Astrocyte of the cerebellum (primary cell): ENCODE results near the gene HYAL1.
A peak's percentile ranks its signal among the peaks of the same experiment; 100 is the strongest.

ENCODE experiments used
- DNase-seq: peaks from one replicate; pipeline ENCODE4 v3.0.0-alpha.2; 2011; ENCODE audit warnings: low read depth
- H3K4me3 ChIP-seq: 2 replicates; pipeline ENCODE4 v1.5.1; 2011; ENCODE audit warnings: mild to moderate bottlenecking, low read depth, low read length, moderate library complexity
- CTCF ChIP-seq: IDR thresholded peaks from 2 replicates; pipeline ENCODE4 v1.5.1; 2012; ENCODE audit warnings: low read length, low read depth, moderate library complexity, mild to moderate bottlenecking; ENCODE audit errors: missing control alignments
- in situ Hi-C: cut with HindIII; loops from 2 replicates; pipeline ENCODE4 v1.10.0; 2017; ENCODE audit warnings: low sequenced_read_pairs

Gene HYAL1

DNA sequence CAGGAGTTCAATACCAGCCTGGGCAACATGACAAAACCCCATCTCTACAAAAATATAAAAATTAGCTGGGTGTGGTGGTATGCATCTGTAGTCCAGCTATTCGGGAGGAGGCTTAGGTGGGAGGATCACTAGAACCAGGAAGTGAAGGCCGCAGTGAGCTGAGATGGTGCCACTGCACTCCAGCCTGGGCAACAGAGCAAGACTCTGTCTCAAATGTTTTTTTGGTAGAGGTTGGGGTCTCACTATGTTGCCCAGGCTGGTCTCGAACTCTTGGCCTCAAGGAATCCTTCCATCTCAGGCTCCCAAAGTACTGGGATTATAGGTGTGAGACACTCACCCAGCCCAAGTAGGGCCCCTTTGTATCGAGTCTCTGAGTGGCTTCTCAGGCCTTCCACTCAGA, 9.3 kb downstream of the HYAL1 start:
- in situ Hi-C loops: no loop called here
- no peak for TF ChIP-seq CTCF
- no peak overlapping the region for H3K4me3 ChIP-seq
- DNase-seq: no peak

DNA sequence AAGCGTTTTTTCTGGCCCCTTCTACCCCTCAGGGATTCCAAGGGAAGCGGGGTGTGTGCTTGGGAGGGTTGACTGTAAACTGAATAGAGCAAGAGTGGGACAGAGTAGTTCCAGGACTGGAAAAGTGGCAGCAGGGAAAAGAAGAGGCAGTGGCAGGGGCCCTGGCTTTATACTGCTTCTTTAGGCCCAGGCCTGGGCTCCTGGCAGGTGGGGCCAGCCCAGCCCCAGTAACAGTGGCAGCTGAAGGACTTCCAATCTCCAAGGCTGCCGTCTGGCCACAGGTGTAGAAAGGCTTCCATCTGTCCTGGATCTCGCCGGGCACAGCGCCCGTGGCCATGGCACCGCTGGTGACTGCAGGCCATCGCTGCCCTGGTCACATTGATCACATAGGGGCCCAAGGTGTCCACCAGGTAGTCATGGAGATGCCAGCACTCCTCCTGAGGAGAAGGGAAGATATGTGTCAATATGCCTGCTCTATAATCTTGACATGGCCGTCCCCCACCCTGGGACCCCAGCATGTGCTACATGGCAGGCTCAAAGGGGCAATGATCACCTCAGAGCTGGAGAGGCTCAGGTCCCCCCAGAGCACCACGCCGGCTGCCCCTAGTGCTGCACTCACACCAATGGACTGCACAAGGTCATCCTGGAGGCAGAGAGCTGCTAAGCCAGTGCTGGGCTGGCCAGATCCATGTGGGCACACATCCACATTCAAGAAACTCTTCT, 10.1 kb downstream of the HYAL1 start:
- no peak overlapping the region for H3K4me3 ChIP-seq
- no peak for DNase-seq
- in situ Hi-C loops: no loop called here
- no peak for TF ChIP-seq CTCF

DNA sequence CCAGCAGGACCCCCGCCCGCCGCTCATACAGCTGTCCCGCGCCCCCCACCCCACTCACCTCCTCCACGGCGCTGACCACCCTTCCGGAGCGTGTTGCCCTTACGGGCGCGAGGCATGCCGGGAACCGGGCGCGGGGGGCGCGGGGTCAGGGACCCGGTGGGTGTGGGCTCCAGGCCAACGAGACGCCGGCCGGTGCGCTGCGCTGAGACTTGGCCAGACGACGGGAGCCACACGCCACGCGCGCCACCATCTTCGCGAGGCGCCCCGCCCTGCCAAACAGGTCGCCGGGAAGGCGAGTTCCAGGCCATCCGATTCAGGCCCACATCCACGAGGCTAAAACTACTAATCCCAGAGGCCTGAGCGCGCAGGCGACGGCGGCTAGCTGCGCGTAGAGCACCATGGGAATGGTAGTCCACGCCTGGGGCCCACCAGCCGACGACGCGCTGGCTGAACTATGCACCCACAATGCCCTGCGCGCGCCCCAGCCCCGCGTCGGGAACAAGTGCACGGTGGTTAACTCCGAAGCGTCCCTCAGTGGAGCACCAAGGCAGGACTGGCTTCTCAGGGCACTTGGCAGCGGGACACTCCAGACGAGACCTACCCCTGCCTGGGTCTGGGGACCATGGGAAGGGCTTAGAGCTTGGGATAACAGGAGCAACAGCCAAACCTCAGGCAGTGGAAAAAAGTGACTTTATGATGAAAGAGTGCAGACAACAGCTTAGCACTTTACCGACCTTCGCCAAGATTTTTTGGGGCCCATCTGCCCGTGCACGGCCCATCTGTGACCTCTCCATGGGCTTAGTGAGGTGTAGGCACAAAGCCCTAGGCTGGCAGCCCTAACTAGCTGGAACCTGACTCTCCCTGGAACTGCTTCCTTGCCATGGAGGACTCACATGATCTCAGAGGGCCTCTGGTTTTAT, 11.0 kb downstream of the HYAL1 start, which contains the start of gene IFRD2:
Gene IFRD2 (minus strand): TSS at position 271 of the 920 bp plus-strand sequence. CDS start 155 bp downstream, at position 116.
- DNase-seq: peak; percentile 95

DNA sequence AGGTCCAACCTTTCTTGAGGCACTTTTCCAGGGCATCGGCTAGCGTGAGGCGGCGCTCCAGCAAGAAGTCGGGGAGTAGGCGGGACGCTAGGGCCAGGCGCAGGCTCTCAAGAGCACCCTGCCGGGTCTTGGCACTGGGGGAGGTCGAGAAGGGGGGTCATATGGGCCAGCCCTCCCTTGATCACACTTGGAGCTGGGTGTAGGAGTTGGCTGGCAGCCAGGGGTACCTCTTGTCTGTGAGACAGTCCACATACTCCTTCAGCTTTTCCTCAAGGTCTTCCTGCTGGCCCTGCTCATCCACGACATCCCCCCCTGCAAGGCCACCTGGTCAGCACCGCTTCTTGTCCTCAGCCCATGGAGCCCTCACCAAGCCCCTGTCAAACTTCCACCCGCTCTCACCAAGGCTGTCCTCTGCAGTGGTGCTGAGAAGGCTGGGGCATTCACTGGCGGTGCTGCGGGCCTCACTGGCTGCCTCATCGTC, 13.2 kb downstream of the HYAL1 start:
- DNase-seq: no peak
- no peak overlapping the region for H3K4me3 ChIP-seq
- no peak for TF ChIP-seq CTCF
- in situ Hi-C loops: no loop called here

More for the DNA sequence above, 11.0 kb downstream of the HYAL1 start, which contains the start of gene IFRD2:
- in situ Hi-C loops: no loop called here
- peak within 1 kb of the TSS; percentile 83 for H3K4me3 ChIP-seq
- no peak for TF ChIP-seq CTCF

GRCh38 chr3:50289130-50289529, 14.2 kb downstream of the HYAL1 start:
- no peak for DNase-seq
- H3K4me3 ChIP-seq: no peak overlapping the region
- no peak for TF ChIP-seq CTCF
- in situ Hi-C loops: no loop called here

GRCh38 chr3:50288387-50289007, 14.9 kb downstream of the HYAL1 start:
- in situ Hi-C loops: no loop called here
- no peak overlapping the region for H3K4me3 ChIP-seq
- DNase-seq: no peak
- no peak for TF ChIP-seq CTCF
